Measurements from ENCODE around the gene SPDYE17.
"Not testable (repeated sequence)": the region's sequence is repeated elsewhere in the genome, so short reads cannot be mapped to it uniquely, and the experiment has no call there.

- not testable (repeated sequence) for TF ChIP-seq EP300, CTCF, POLR2A, POLR2AphosphoS5 (IDR thresholded peaks at IDR 0.05)
Measured at GRCh38 chr7:77006127-77007110, 25.7 kb downstream of the SPDYE17 start.
